Naive B cell (primary cell): Measurements from ENCODE around the gene FLNB. TPM values are rescaled to one million over a fixed set of nuclear protein-coding genes. Genes with fewer than 3 reads are reported as not detected.

Experiments used
- ATAC-seq, 2 donors: fragments of 150-1000 bp; cut with Tn5 transposase; 2 replicates each; pipeline ENCODE4 v1.10.0; 2021; ENCODE audit warnings: low read depth in 2 of 2, mild to moderate bottlenecking in 2 of 2, moderate library complexity in 2 of 2
- DNase-seq: peaks from one replicate; pipeline ENCODE4 v3.0.0; 2022
- H3K27ac Mint-ChIP-seq, 6 donors: one replicate each; pipeline ENCODE4 v1.8.0; 2020 to 2022; ENCODE audit warnings: mild to moderate bottlenecking in 6 of 6, mixed read lengths in 6 of 6, moderate library complexity in 5 of 6, inconsistent platforms in 2 of 6
- H3K27me3 Mint-ChIP-seq, 3 donors: one replicate each; pipeline ENCODE4 v1.8.0; 2021 to 2022; ENCODE audit warnings: mixed read lengths in 3 of 3, mild to moderate bottlenecking in 1 of 3
- H3K36me3 Mint-ChIP-seq, 2 donors: one replicate each; pipeline ENCODE4 v1.8.0; 2020 to 2022; ENCODE audit warnings: mixed read lengths in 2 of 2, inconsistent platforms in 1 of 2, mild to moderate bottlenecking in 1 of 2
- H3K4me1 Mint-ChIP-seq, 3 donors: one replicate each; pipeline ENCODE4 v1.8.0; 2020 to 2022; ENCODE audit warnings: mixed read lengths in 3 of 3, inconsistent platforms in 1 of 3, mild to moderate bottlenecking in 1 of 3, moderate library complexity in 1 of 3
- H3K4me3 Mint-ChIP-seq, 8 donors: one replicate each; pipeline ENCODE4 v1.8.0; 2020 to 2022; ENCODE audit warnings: mild to moderate bottlenecking in 8 of 8, mixed read lengths in 8 of 8, moderate library complexity in 8 of 8, inconsistent platforms in 2 of 8
- H3K9me3 Mint-ChIP-seq, 7 donors: one replicate each; pipeline ENCODE4 v1.8.0; 2020 to 2022; ENCODE audit warnings: mixed read lengths in 7 of 7, mild to moderate bottlenecking in 5 of 7, inconsistent platforms in 2 of 7, moderate library complexity in 1 of 7
- polyA plus RNA-seq, 6 donors: library from polyadenylated mRNA; unstranded; fragments of 300-500 nt; fragmentation: Illumina TruSeq; gene quantifications; one replicate each; pipeline ENCODE4 v1.2.3, GENCODE V29; 2021; ENCODE audit warnings: low read depth in 6 of 6

FLNB gene
- polyA plus RNA-seq, 6 donors from 2014 or later = 3.2 to 14.6 (median 9.7) TPM

DNA sequence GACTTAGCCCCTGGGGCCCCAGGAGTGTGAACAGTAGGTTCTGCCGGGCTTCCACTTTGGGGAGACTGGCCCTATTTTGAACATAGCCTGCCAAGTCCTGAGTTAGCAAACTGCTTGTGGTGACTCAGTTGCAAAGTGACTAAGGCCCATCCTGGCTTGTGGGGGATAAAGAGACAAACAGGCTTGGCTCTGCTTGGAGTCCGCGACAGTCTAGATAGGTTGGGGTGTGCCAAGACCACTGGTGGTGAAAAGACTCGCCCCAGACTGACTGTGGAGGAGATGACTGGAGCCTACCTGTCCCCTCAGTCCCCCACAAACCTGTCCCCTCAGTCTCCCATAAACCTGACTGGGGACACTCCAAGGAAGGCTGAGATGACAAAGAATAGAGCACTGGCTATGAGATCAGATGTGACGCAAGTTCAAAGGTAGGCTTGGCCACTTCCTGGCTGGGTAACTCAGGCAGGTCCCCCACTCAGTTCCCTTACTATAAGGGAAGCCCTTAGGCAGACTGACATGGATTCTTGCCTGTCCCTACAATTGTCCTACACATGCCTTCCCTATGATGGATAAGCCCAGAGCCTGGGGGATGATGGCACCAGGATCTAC, 198.3 kb downstream of the FLNB start:
- Mint-ChIP-seq H3K27me3 (no peaks in the 10 kb centered on the region), H3K36me3 (no peaks in the 10 kb centered on the region), H3K4me3 (no peak overlapping the region), H3K4me1 (peaks cover 19 to 45% (median 44%) of the 10 kb centered on the region in 3 donors), H3K27ac (peak overlapping the region in 1 of 6 donors; percentile 38), H3K9me3 (peaks cover 0 to 6% (median 0%) of the 10 kb centered on the region in 7 donors)
- no peak for DNase-seq
- ATAC-seq = no peak

DNA sequence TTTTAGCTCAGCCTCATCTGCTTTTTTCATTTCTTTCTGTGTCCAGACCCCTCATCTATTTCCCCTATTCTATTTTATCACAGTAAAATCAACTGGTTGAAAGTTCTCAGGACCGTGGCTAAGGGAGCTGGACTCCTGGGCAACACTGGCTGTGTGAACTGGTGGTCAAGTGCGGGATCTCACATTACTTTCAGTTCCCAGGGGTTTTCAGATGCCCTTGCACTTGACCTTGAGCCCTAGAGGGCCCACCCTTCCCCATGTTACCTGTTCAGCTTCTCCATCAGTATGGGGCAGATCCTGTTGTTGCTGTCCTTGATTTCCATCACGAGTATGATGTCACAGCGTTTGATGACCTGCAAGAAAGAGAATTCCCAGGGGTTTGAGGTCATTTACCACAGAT, 199.7 kb downstream of the FLNB start:
- Mint-ChIP-seq H3K4me3 (no peak overlapping the region), H3K9me3 (peaks cover 0 to under 1% (median 0%) of the 10 kb centered on the region in 7 donors), H3K27me3 (no peaks in the 10 kb centered on the region), H3K36me3 (no peaks in the 10 kb centered on the region), H3K4me1 (peaks cover 15 to 38% (median 37%) of the 10 kb centered on the region in 3 donors), H3K27ac (peak overlapping the region in 1 of 6 donors; percentile 9)
- no peak for DNase-seq
- ATAC-seq = no peak

- peak overlapping the region in 4 of 6 donors; percentile 26 to 79 (median 62) for H3K27ac Mint-ChIP-seq
- H3K4me3 Mint-ChIP-seq = peak overlapping the region in 1 of 8 donors; percentile 22
- H3K27me3 Mint-ChIP-seq = no peaks in the 10 kb centered on the region
- no peaks in the 10 kb centered on the region for H3K36me3 Mint-ChIP-seq
- no peaks in the 10 kb centered on the region for H3K9me3 Mint-ChIP-seq
- no peak for DNase-seq
- H3K4me1 Mint-ChIP-seq = peaks cover 19 to 40% (median 39%) of the 10 kb centered on the region in 3 donors
- ATAC-seq = no peak
Observed at GRCh38 chr3:58209933-58210332, 201.7 kb downstream of the FLNB start.

DNA sequence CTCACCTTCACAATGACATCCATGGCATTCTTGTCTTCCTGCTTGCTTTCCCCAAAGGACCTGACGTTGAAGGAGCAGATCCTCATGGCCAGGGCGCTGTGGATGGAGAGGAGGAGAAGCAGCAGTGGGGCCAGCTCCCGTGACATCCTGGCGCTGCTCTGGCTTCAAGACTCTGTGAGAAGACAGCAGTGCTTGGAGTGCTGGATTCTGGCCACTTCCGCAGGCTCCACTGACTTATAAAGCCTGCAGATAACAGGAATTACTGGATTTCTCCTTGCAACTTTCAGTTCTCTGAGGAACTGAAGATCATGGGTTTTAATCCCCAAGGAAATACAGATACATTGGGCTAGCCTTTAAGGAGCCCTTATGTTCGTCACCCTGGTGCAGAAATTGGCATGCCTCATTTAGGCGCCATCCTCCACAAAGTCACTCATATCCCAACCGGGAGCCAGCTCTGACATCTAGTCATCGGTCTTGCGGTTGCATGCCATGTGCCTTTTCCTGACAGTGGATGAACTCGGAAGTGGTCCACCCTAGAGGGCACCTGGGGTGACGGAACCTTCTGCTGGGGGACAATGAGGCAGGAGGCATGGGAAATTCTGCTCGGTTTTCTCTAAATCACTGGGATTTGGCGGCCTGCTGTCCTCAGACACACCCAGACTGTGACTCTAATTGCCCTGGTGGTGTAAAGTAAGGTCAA, 202.7 kb downstream of the FLNB start, which contains the start of gene DNASE1L3:
DNASE1L3 (minus strand) TSS at position 212 of the 700 bp plus-strand sequence; CDS start at position 146, 66 bp downstream.
- H3K27me3 Mint-ChIP-seq = no peaks in the 10 kb centered on the region
- H3K4me3 Mint-ChIP-seq = peak within 1 kb of the TSS in 1 of 8 donors; percentile 22
- no peaks in the 10 kb centered on the region for H3K9me3 Mint-ChIP-seq
- H3K27ac Mint-ChIP-seq = peak within 1 kb of the TSS in 4 of 6 donors; percentile 26 to 79 (median 62)
- no peak for ATAC-seq
- DNase-seq = no peak
- no peaks in the 10 kb centered on the region for H3K36me3 Mint-ChIP-seq
- peaks cover 22 to 46% (median 42%) of the 10 kb centered on the region in 3 donors for H3K4me1 Mint-ChIP-seq

- Mint-ChIP-seq H3K4me3 (peak overlapping the region in 7 of 8 donors; percentile 39 to 81 (median 78)), H3K36me3 (no peaks in the 10 kb centered on the region), H3K4me1 (peaks cover 39 to 78% (median 54%) of the 10 kb centered on the region in 3 donors), H3K9me3 (no peaks in the 10 kb centered on the region), H3K27me3 (no peaks in the 10 kb centered on the region), H3K27ac (peak overlapping the region; percentile 86 to 98 (median 95))
- peak; percentile 86 to 89 for ATAC-seq
- DNase-seq = peak; percentile 72
Observed at GRCh38 chr3:58214484-58215316, 206.5 kb downstream of the FLNB start.

DNA sequence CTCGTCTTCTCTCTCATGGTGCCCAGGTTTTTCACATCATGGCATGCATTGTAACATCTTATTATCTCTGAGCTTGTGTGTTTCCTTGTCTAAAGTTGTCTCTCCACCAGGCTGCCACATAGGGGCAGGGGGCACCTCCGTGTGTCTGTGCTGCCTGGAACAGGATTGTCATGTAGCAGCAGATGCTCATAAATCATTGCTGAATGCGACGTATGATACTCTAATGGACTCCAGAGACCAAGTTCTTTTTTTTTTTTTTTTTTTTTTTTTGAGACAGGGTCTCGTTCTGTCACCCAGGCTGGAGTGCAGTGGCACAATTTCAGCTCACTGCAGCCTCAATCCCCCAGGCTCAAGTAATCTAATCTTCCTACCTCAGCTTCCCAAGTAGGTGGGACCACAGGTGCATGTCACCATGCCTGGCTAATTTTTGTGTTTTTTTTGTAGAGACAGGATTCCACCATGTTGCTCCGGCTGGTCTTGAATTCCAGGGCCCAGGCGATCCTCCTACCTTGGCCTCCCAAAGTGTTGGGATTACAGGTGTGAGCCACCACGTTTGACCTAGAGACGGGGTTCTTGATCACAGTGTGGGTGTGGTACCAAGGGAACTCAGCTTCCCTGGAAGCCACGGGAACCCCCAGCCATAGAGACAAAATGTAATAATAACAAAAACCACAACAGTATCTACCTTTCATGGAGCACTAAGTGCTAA, 207.2 kb downstream of the FLNB start:
- H3K4me1 Mint-ChIP-seq = peaks cover 34 to 70% (median 46%) of the 10 kb centered on the region in 3 donors
- H3K9me3 Mint-ChIP-seq = no peaks in the 10 kb centered on the region
- peak overlapping the region; percentile 86 to 98 (median 95) for H3K27ac Mint-ChIP-seq
- ATAC-seq (peak in 1 of 2 donors; percentile 4), DNase-seq (no peak)
- H3K36me3 Mint-ChIP-seq = no peaks in the 10 kb centered on the region
- H3K4me3 Mint-ChIP-seq = peak overlapping the region in 7 of 8 donors; percentile 39 to 81 (median 78)
- H3K27me3 Mint-ChIP-seq = no peaks in the 10 kb centered on the region

DNA sequence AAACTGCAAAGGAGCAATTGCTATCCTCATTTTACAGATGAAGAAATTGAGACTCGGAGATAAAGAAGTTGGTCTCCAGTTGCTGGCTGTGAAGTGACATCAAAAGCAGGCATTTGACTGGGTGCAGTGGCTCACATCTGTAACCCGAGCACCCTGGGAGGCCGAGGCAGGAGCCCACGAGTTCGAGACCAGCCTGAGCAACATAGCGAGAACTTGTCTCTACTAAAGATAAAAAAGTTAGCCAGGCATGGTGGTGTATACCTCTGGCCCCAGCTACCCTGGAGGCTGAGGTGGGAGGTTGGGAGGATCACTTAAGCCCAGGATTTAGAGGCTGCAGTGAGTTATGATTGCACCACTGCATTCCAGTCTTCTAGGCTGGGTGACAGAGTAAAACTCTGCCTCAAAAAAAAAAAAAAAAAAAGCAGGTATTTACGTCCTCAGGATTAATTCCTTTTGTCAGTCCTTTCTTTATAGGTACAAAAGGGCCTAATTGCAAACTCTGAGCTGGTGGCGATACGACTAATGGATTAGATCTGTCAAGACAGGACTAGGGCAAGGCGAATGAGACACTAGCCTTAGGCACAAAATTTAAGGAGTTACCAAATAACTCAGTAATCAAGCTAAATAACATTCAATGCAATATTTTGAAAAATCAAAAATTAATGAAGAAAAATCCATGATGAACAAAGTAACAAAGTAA, 208.4 kb downstream of the FLNB start:
- DNase-seq = no peak
- Mint-ChIP-seq H3K4me3 (peak overlapping the region in 3 of 8 donors; percentile 71 to 84 (median 80)), H3K4me1 (peaks cover 34 to 64% (median 45%) of the 10 kb centered on the region in 3 donors), H3K27me3 (no peaks in the 10 kb centered on the region), H3K27ac (peak overlapping the region in 2 of 6 donors; percentile 86 to 98), H3K9me3 (no peaks in the 10 kb centered on the region), H3K36me3 (no peaks in the 10 kb centered on the region)
- ATAC-seq = no peak

- H3K27me3 Mint-ChIP-seq = no peaks in the 10 kb centered on the region
- DNase-seq = peak; percentile 65
- peak overlapping the region; percentile 48 to 89 (median 77) for H3K4me3 Mint-ChIP-seq
- H3K36me3 Mint-ChIP-seq = no peaks in the 10 kb centered on the region
- no peaks in the 10 kb centered on the region for H3K9me3 Mint-ChIP-seq
- H3K27ac Mint-ChIP-seq = peak overlapping the region in 4 of 6 donors; percentile 0 to 85 (median 62)
- H3K4me1 Mint-ChIP-seq = peaks cover 34 to 60% (median 45%) of the 10 kb centered on the region in 3 donors
- ATAC-seq = peak; percentile 55 to 59
Observed at GRCh38 chr3:58217209-58217811, 209.1 kb downstream of the FLNB start.

GRCh38 chr3:58218904-58219303, 210.7 kb downstream of the FLNB start:
- Mint-ChIP-seq H3K4me3 (peak overlapping the region in 3 of 8 donors; percentile 6 to 67 (median 39)), H3K9me3 (no peaks in the 10 kb centered on the region), H3K27ac (peak overlapping the region in 2 of 6 donors; percentile 0 to 63), H3K36me3 (no peaks in the 10 kb centered on the region), H3K27me3 (no peaks in the 10 kb centered on the region), H3K4me1 (peaks cover 34 to 54% (median 44%) of the 10 kb centered on the region in 3 donors)
- DNase-seq (no peak), ATAC-seq (no peak)
